ENCODE results near the gene ACO1.

Gene ACO1

GRCh38 chr9:32502464-32502863 lies 118.0 kb downstream of the ACO1 start (continued):
- TF ChIP-seq ZBTB6 (tag by site-specific recombination; IDR thresholded peaks at IDR 0.05) (no peak), ZNF24 (tag by site-specific recombination; IDR thresholded peaks at IDR 0.05) (no peak)

DNA sequence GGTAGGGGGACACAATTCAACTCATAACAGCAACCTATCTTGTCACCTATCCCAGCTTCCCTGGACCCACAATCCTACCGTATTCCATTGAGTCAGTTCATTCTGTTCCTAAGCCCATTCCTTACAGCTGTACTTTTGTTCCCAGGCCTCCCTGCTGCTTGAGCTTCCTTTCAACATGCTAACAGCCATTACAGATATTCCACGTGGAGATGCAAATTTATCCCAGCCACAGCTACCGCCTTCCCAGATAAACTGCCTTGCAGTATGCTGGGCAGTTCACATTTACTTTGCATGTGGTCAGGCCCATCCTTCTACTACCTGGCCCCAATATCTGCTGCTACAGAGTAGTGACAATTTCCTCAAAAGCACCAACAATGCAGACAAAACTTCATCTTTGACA lies 118.6 kb downstream of the ACO1 start:
- Histone ChIP-seq H3K36me3 (ENCODE audit: control insufficient read depth in 2 of 2, insufficient read depth in 1 of 2, low read length in 2 of 2) (peaks cover 0 to 2% of the 10 kb centered on the region in 2 experiments; a peak in 1 of 3 replicates), H3K4me3 (ENCODE audit: low read depth, low read length) (no peak overlapping the region), H3K27ac (ENCODE audit: extremely low read depth, low read depth, low read length) (no peak overlapping the region), H3K9me3 (ENCODE audit: control insufficient read depth, insufficient read depth, low read depth, low read length) (no peaks in the 10 kb centered on the region), H3K4me1 (ENCODE audit: control insufficient read depth, insufficient read depth, low read length) (no peaks in the 10 kb centered on the region)
- ChIA-PET POLR2A (no interaction called here), CTCF (interaction anchor here (1.1 kb wide), 1 partner anchor 124 kb away, joined by 3 read pairs; no protein-coding TSS in a partner anchor)
- TF ChIP-seq, protein P1, sequence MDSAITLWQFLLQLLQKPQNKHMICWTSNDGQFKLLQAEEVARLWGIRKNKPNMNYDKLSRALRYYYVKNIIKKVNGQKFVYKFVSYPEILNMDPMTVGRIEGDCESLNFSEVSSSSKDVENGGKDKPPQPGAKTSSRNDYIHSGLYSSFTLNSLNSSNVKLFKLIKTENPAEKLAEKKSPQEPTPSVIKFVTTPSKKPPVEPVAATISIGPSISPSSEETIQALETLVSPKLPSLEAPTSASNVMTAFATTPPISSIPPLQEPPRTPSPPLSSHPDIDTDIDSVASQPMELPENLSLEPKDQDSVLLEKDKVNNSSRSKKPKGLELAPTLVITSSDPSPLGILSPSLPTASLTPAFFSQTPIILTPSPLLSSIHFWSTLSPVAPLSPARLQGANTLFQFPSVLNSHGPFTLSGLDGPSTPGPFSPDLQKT (IDR thresholded peaks at IDR 0.05; ENCODE audit: borderline replicate concordance, low read depth, low read length): no peak
- TF ChIP-seq WT1 (tag by site-specific recombination; IDR thresholded peaks at IDR 0.05) (no peak), KLF8 (tag by site-specific recombination; IDR thresholded peaks at IDR 0.05) (no peak), ZNF398 (tag by site-specific recombination; IDR thresholded peaks at IDR 0.05) (no peak), OVOL3 (tag by site-specific recombination; IDR thresholded peaks at IDR 0.05) (no peak), SCRT1 (tag by site-specific recombination; IDR thresholded peaks at IDR 0.05; ENCODE audit: borderline replicate concordance) (no peak), ZNF473 (tag by site-specific recombination; IDR thresholded peaks at IDR 0.05) (no peak), ZSCAN4 (tag by site-specific recombination; IDR thresholded peaks at IDR 0.05) (no peak), BCL11A (tag by site-specific recombination; IDR thresholded peaks at IDR 0.05; ENCODE audit: low read depth) (no peak), ZBTB11 (tag by site-specific recombination; conservative IDR thresholded peaks at IDR 0.05; ENCODE audit: low read depth) (no peak), ZSCAN23 (tag by site-specific recombination; IDR thresholded peaks at IDR 0.05) (no peak)
- TF ChIP-seq, protein P2, sequence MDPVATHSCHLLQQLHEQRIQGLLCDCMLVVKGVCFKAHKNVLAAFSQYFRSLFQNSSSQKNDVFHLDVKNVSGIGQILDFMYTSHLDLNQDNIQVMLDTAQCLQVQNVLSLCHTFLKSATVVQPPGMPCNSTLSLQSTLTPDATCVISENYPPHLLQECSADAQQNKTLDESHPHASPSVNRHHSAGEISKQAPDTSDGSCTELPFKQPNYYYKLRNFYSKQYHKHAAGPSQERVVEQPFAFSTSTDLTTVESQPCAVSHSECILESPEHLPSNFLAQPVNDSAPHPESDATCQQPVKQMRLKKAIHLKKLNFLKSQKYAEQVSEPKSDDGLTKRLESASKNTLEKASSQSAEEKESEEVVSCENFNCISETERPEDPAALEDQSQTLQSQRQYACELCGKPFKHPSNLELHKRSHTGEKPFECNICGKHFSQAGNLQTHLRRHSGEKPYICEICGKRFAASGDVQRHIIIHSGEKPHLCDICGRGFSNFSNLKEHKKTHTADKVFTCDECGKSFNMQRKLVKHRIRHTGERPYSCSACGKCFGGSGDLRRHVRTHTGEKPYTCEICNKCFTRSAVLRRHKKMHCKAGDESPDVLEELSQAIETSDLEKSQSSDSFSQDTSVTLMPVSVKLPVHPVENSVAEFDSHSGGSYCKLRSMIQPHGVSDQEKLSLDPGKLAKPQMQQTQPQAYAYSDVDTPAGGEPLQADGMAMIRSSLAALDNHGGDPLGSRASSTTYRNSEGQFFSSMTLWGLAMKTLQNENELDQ (tag by site-specific recombination; IDR thresholded peaks at IDR 0.05; ENCODE audit: low read depth): no peak
- TF ChIP-seq, protein P3, sequence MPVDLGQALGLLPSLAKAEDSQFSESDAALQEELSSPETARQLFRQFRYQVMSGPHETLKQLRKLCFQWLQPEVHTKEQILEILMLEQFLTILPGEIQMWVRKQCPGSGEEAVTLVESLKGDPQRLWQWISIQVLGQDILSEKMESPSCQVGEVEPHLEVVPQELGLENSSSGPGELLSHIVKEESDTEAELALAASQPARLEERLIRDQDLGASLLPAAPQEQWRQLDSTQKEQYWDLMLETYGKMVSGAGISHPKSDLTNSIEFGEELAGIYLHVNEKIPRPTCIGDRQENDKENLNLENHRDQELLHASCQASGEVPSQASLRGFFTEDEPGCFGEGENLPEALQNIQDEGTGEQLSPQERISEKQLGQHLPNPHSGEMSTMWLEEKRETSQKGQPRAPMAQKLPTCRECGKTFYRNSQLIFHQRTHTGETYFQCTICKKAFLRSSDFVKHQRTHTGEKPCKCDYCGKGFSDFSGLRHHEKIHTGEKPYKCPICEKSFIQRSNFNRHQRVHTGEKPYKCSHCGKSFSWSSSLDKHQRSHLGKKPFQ (tag by site-specific recombination; IDR thresholded peaks at IDR 0.05): no peak
